Measurements from ENCODE around the gene ENPP1.
"Not testable (repeated sequence)": the region's sequence is repeated elsewhere in the genome, so short reads cannot be mapped to it uniquely, and the experiment has no call there.

Gene ENPP1

GRCh38 chr6:131916091-131916796, 108.4 kb downstream of the ENPP1 start:
- DNase-seq (ENCODE audit: low read depth in 2 of 2): not testable (repeated sequence)

- DNase-seq (ENCODE audit: low read depth in 2 of 2): no peak
These were observed 109.0 kb downstream of the ENPP1 start for GRCh38 chr6:131916847-131917246.

- no peak for DNase-seq (ENCODE audit: low read depth in 2 of 2)
These were observed 109.5 kb downstream of the ENPP1 start for GRCh38 chr6:131917318-131917717.

GRCh38 chr6:131917763-131918649, 110.2 kb downstream of the ENPP1 start:
- DNase-seq (ENCODE audit: low read depth in 2 of 2): no peak

GRCh38 chr6:131918650-131919355, 111.0 kb downstream of the ENPP1 start:
- DNase-seq (ENCODE audit: low read depth in 2 of 2): no peak

- no peak for DNase-seq (ENCODE audit: low read depth in 2 of 2)
These were observed 112.8 kb downstream of the ENPP1 start for GRCh38 chr6:131920656-131921055.

GRCh38 chr6:131923356-131923755, 115.5 kb downstream of the ENPP1 start:
- no peak for DNase-seq (ENCODE audit: low read depth in 2 of 2)

- no peak for DNase-seq (ENCODE audit: low read depth in 2 of 2)
These were observed 117.2 kb downstream of the ENPP1 start for GRCh38 chr6:131924881-131925474.

GRCh38 chr6:131929264-131929663, 121.4 kb downstream of the ENPP1 start:
- no peak for DNase-seq (ENCODE audit: low read depth in 2 of 2)

- no peak for DNase-seq (ENCODE audit: low read depth in 2 of 2)
These were observed 122.2 kb downstream of the ENPP1 start for GRCh38 chr6:131929976-131930375.

- DNase-seq (ENCODE audit: low read depth in 2 of 2): no peak
These were observed 123.4 kb downstream of the ENPP1 start for GRCh38 chr6:131931063-131931750.

GRCh38 chr6:131936156-131936555, 128.3 kb downstream of the ENPP1 start:
- no peak for DNase-seq (ENCODE audit: low read depth in 2 of 2)

- no peak for DNase-seq (ENCODE audit: low read depth in 2 of 2)
These were observed 129.4 kb downstream of the ENPP1 start for GRCh38 chr6:131937226-131937625.

- DNase-seq (ENCODE audit: low read depth in 2 of 2): no peak
These were observed 130.1 kb downstream of the ENPP1 start for GRCh38 chr6:131937703-131938631.

Data from stimulated activated CD8-positive, alpha-beta memory T cell treated with anti-CD3 and anti-CD28 coated beads, Interleukin-7, amount 100 ng/mL, for 4 hours (primary cell).